GM12878 (cell line): ENCODE results near the gene SELENOT. TPM values are rescaled to one million over a fixed set of nuclear protein-coding genes. Genes with fewer than 3 reads are reported as not detected.

Source experiments
- BCL3 ChIP-seq: IDR thresholded peaks from 2 replicates; pipeline ENCODE4 v1.6.1; 2011; ENCODE audit warnings: borderline replicate concordance, low read depth, mild to moderate bottlenecking, moderate library complexity, low read length; ENCODE audit not compliant: insufficient read depth, poor library complexity, severe bottlenecking
- CBFB ChIP-seq: IDR thresholded peaks from 2 replicates; pipeline ENCODE4 v1.6.1; 2016; ENCODE audit warnings: antibody characterized with exemption, low read depth
- CBX5 ChIP-seq: sonication (generic); IDR thresholded peaks from 2 replicates; pipeline ENCODE4 v1.6.1; 2016; ENCODE audit warnings: low read depth, moderate library complexity, mild to moderate bottlenecking, inconsistent platforms
- CREM ChIP-seq: IDR thresholded peaks from 2 replicates; pipeline ENCODE4 v1.6.1; 2014; ENCODE audit warnings: antibody characterized with exemption, low read depth
- EGR1 ChIP-seq, 2 experiments: IDR thresholded peaks; 1 replicate in 1 of 2; 2 replicates in 1 of 2; pipeline ENCODE4 v1.6.1; 2011 to 2012; ENCODE audit warnings: low read depth in 2 of 2, low read length in 2 of 2, borderline replicate concordance in 1 of 2, mild to moderate bottlenecking in 1 of 2, moderate library complexity in 1 of 2
- EP300 ChIP-seq, 2 experiments: fragments of 150-350 bp in 1 of 2; IDR thresholded peaks; 2 replicates each; pipeline ENCODE4 v1.6.1; 2011 to 2012; ENCODE audit warnings: low read depth in 2 of 2, low read length in 2 of 2, borderline replicate concordance in 1 of 2, improper control_type of control experiment in 1 of 2, inconsistent platforms in 1 of 2; ENCODE audit not compliant: control insufficient read depth in 1 of 2
- FOXM1 ChIP-seq: IDR thresholded peaks from 2 replicates; pipeline ENCODE4 v1.6.1; 2012; ENCODE audit warnings: low read depth, mild to moderate bottlenecking, inconsistent platforms, low read length, moderate library complexity
- GATAD2B ChIP-seq: fragments of 450-650 bp; conservative IDR thresholded peaks from 2 replicates; pipeline ENCODE4 v1.6.1; 2017; ENCODE audit warnings: low read depth, mild to moderate bottlenecking, moderate library complexity
- HCFC1 ChIP-seq: fragments of 150-350 bp; IDR thresholded peaks from 2 replicates; pipeline ENCODE4 v1.6.1; 2014; ENCODE audit warnings: low read length
- HDAC2 ChIP-seq: fragments of 200-600 bp; sonication (generic); IDR thresholded peaks from 2 replicates; pipeline ENCODE4 v1.6.1; 2017
- JUND ChIP-seq: IDR thresholded peaks from 2 replicates; pipeline ENCODE4 v1.6.1; 2012; ENCODE audit warnings: low read depth, mild to moderate bottlenecking, low read length, improper control_type of control experiment, moderate library complexity
- KLF5 ChIP-seq: fragments of 450-650 bp; IDR thresholded peaks from 2 replicates; pipeline ENCODE4 v1.6.1; 2014; ENCODE audit warnings: mild to moderate bottlenecking; ENCODE audit not compliant: partially characterized antibody
- MEF2B ChIP-seq: fragments of 450-650 bp; IDR thresholded peaks from 2 replicates; pipeline ENCODE4 v1.6.1; 2018; ENCODE audit warnings: mild to moderate bottlenecking, moderate library complexity; ENCODE audit not compliant: partially characterized antibody, poor library complexity, severe bottlenecking
- MXI1 ChIP-seq: fragments of 150-350 bp; IDR thresholded peaks from 2 replicates; pipeline ENCODE4 v1.6.1; 2011; ENCODE audit warnings: low read depth, mild to moderate bottlenecking, inconsistent platforms, low read length, improper control_type of control experiment
- NBN ChIP-seq: fragments of 450-650 bp; IDR thresholded peaks from 2 replicates; pipeline ENCODE4 v1.6.1; 2016
- NRF1 ChIP-seq: conservative IDR thresholded peaks from 2 replicates; pipeline ENCODE4 v1.6.1; 2011; ENCODE audit warnings: mild to moderate bottlenecking, low read depth, low read length, improper control_type of control experiment
- PML ChIP-seq: IDR thresholded peaks from 2 replicates; pipeline ENCODE4 v1.6.1; 2012; ENCODE audit warnings: low read length, inconsistent platforms
- POU2F2 ChIP-seq: IDR thresholded peaks from 3 replicates; pipeline ENCODE4 v1.6.1; 2011; ENCODE audit warnings: low read depth, mild to moderate bottlenecking, low read length, borderline replicate concordance
- REST ChIP-seq: IDR thresholded peaks from 2 replicates; pipeline ENCODE4 v1.6.1; 2012; ENCODE audit warnings: mild to moderate bottlenecking, low read depth, low read length
- SMAD5 ChIP-seq: IDR thresholded peaks from 2 replicates; pipeline ENCODE4 v1.6.1; 2016; ENCODE audit warnings: antibody characterized with exemption, low read depth
- SMARCA5 ChIP-seq: fragments of 450-650 bp; IDR thresholded peaks from 2 replicates; pipeline ENCODE4 v1.6.1; 2017; ENCODE audit warnings: mild to moderate bottlenecking
- SMC3 ChIP-seq: IDR thresholded peaks from 2 replicates; pipeline ENCODE4 v1.6.1; 2011; ENCODE audit warnings: low read length, improper control_type of control experiment, borderline replicate concordance
- TCF12 ChIP-seq: IDR thresholded peaks from 2 replicates; pipeline ENCODE4 v1.6.1; 2011; ENCODE audit warnings: low read depth, mild to moderate bottlenecking, low read length
- polyA plus RNA-seq, 11 experiments: library from polyadenylated mRNA; depleted of rRNA in 4 of 11; unstranded in 6 of 11; stranded (reverse) in 5 of 11; fragments of >200 nt; fragmentation: Nextera tagmentation in 4 of 11; fragmentation: Illumina TruSeq in 1 of 11; extraction: Ambion mirVana in 4 of 11; extraction: Trizol in 1 of 11; gene quantifications; 1 replicate in 1 of 11; 2 replicates in 10 of 11; pipeline versions ENCODE4 v1.2.1 to v1.2.3, GENCODE V29; 2011 to 2016; ENCODE audit warnings: inconsistent platforms in 2 of 11, missing spikeins in 2 of 11, low read depth in 1 of 11
- total RNA-seq, 4 experiments: library from RNA; depleted of rRNA in 3 of 4; stranded (reverse); fragments of >200 nt in 3 of 4; fragmentation: Illumina TruSeq in 1 of 4; extraction: Trizol in 1 of 4; gene quantifications; 2 replicates each; pipeline versions ENCODE4 v1.2.1 to v1.2.3, GENCODE V29; 2013 to 2021

The SELENOT gene
- total and polyA plus RNA-seq, 10 of the 15 experiments (the other 5 are each of a cell fraction or from before 2014, with no cell fraction given), result 89.4 to 768 (median 261) TPM

- TF ChIP-seq EP300 (IDR thresholded peaks at IDR 0.05; ENCODE audit: borderline replicate concordance in 1 of 2, control insufficient read depth in 1 of 2, low read depth in 2 of 2, low read length in 2 of 2), result peak in 1 of 2 experiments; percentile 32; a peak in 1 of 4 replicates
- TF ChIP-seq SMAD5, result peak; percentile 95
- TF ChIP-seq CBX5, result peak; percentile 35; the same call in 1 of the 2 replicates
- TF ChIP-seq EGR1 (IDR thresholded peaks at IDR 0.05; ENCODE audit: borderline replicate concordance in 1 of 2, low read depth in 2 of 2, low read length in 2 of 2), result peak in 1 of 2 experiments; percentile 41; a peak in 1 of 3 replicates
- TF ChIP-seq MEF2B, result no peak
- TF ChIP-seq SMC3, result peak; percentile 14; the same call in 1 of the 2 replicates
- TF ChIP-seq TCF12, result peak; percentile 56; the same call in 1 of the 2 replicates
- no peak; the same call in 1 of the 3 replicates for TF ChIP-seq POU2F2
- peak; percentile 95 for TF ChIP-seq GATAD2B
- TF ChIP-seq MXI1, result 0 out of 2 replicates have a peak, but pooled peaks have one; percentile 23
- no peak for TF ChIP-seq HDAC2
- TF ChIP-seq JUND, result 0 out of 2 replicates have a peak, but pooled peaks have one; percentile 30
- TF ChIP-seq NRF1, result peak; percentile 86
- peak; percentile 50; the same call in 1 of the 2 replicates for TF ChIP-seq REST
- TF ChIP-seq BCL3, result peak; percentile 16
- TF ChIP-seq CREM, result peak; percentile 55
- TF ChIP-seq SMARCA5, result peak; percentile 69; the same call in 1 of the 2 replicates
- peak; percentile 11 for TF ChIP-seq HCFC1
- peak; percentile 99 for TF ChIP-seq PML
- peak; percentile 85 for TF ChIP-seq NBN
- peak; percentile 71; the same call in 1 of the 2 replicates for TF ChIP-seq FOXM1
- TF ChIP-seq KLF5, result peak; percentile 16
- TF ChIP-seq CBFB, result peak; percentile 86
Measured at GRCh38 chr3:150603153-150603979, at the start of gene SELENOT (continued).
